HCT116 (cell line): ENCODE results near the gene TH.
A peak's percentile ranks its signal among the peaks of the same experiment; 100 is the strongest.

Experiments
- CTCF ChIP-seq, 3 experiments: fragments of 200-600 bp in 1 of 3; sonication (generic) in 1 of 3; IDR thresholded peaks in 2 of 3; conservative IDR thresholded peaks in 1 of 3; 2 replicates each; pipeline ENCODE4 v1.5.1; 2012 to 2017; ENCODE audit warnings: low read depth in 2 of 3, low read length in 2 of 3, antibody characterized with exemption in 1 of 3, borderline replicate concordance in 1 of 3, control low read depth in 1 of 3, mild to moderate bottlenecking in 1 of 3, mixed read lengths in 1 of 3, mixed run types in 1 of 3, moderate library complexity in 1 of 3; ENCODE audit not compliant: insufficient read depth in 1 of 3
- POLR2A ChIP-seq: IDR thresholded peaks from 2 replicates; pipeline ENCODE4 v1.7.0; 2011; ENCODE audit warnings: borderline replicate concordance; ENCODE audit not compliant: insufficient read depth, insufficient read length; ENCODE audit errors: extremely low read depth
- POLR2AphosphoS5 ChIP-seq: IDR thresholded peaks from 2 replicates; pipeline ENCODE4 v1.6.1; 2011; ENCODE audit warnings: mild to moderate bottlenecking, low read depth, low read length, moderate library complexity
- TCF7L2 ChIP-seq: IDR thresholded peaks from 2 replicates; pipeline ENCODE4 v1.7.0; 2011; ENCODE audit warnings: borderline replicate concordance, inconsistent platforms; ENCODE audit not compliant: insufficient read depth, insufficient read length; ENCODE audit errors: extremely low read depth
- ZFX ChIP-seq: fragments of 450-650 bp; IDR thresholded peaks from 2 replicates; pipeline ENCODE4 v1.6.1; 2017

GRCh38 chr11:2122907-2123627 lies 48.5 kb downstream of the TH start:
- TF ChIP-seq CTCF (IDR thresholded peaks at IDR 0.05 in 2 of 3, conservative IDR thresholded peaks at IDR 0.05 in 1 of 3; ENCODE audit: borderline replicate concordance in 1 of 3, insufficient read depth in 1 of 3, low read depth in 2 of 3, low read length in 2 of 3) (peak; percentile 40 to 51 (median 41); a peak in 5 of 6 replicates), ZFX (no peak), POLR2A (no peak), POLR2AphosphoS5 (no peak), TCF7L2 (no peak)
